Measurements from ENCODE around the gene GPC6.
"Not testable (repeated sequence)": the region's sequence is repeated elsewhere in the genome, so short reads cannot be mapped to it uniquely, and the experiment has no call there.

GPC6 gene

GRCh38 chr13:94186470-94186869 is 959.9 kb downstream of the GPC6 start:
- no peak for DNase-seq

GRCh38 chr13:94188201-94188854 is 961.7 kb downstream of the GPC6 start:
- no peak for DNase-seq

GRCh38 chr13:94192431-94192975 is 965.9 kb downstream of the GPC6 start:
- DNase-seq, result peak; percentile 34

DNA sequence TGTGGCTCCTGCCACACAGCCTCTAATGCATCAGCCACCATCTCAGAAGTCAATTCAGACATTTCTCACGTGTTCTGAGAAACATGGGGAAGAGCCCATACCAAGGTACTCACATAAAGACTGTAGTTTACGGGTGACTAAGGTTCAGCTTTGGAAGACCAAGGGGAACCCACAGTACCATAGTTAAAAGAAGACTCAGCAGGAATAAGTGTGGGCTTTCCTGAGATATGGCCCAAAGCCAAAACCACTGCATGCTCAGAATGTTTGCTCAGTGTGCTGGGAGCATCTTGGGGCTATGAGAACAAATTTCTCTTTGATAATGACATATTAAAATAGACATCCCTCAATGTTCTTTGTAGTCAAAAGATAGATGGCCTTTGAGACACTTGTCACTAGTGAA is 969.1 kb downstream of the GPC6 start:
- DNase-seq, result no peak

- DNase-seq, result no peak
These were observed 969.8 kb downstream of the GPC6 start for GRCh38 chr13:94196413-94196812.

- DNase-seq, result no peak
These were observed 972.1 kb downstream of the GPC6 start for GRCh38 chr13:94198681-94199080.

DNA sequence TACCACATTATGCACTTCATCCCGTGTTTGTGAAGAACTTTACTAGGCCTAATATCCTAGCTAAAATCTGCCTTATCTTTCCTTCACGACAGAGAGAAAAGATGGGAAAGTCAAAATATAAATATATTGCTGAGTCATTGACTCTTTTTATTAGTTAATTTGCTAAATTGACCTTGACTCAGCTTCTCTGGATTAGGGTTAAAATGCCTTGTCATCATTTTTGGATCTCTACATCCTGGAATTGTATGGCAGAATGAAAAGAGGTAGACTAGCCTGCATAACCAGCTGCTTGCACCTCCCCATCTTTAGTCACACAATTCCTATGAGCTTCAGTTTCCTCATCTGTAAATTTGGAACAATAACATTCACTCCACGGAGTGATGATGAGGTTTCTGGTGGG is 972.5 kb downstream of the GPC6 start:
- DNase-seq, result no peak

DNA sequence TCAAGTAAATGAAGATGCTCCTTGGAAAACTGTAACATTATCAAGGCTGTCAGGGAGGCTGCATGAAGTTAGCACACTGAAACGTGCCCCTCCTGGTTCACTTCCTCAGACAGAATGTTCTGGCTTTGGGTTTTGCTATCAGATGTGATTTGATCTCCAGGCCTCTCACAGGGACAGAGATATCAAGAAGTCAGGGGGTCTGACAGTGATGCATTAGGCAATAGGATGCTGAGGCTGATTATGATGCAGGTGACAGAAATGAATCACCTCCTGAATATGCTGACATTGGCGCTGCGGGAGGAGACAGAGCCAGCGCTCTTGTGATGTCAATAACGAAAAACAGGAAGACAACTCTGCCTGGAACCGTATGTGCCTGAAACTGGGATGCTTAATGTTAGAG is 974.4 kb downstream of the GPC6 start:
- DNase-seq, result no peak

GRCh38 chr13:94204163-94204562 is 977.6 kb downstream of the GPC6 start:
- DNase-seq, result no peak

- DNase-seq, result no peak
These were observed 978.3 kb downstream of the GPC6 start for GRCh38 chr13:94204946-94205345.

DNA sequence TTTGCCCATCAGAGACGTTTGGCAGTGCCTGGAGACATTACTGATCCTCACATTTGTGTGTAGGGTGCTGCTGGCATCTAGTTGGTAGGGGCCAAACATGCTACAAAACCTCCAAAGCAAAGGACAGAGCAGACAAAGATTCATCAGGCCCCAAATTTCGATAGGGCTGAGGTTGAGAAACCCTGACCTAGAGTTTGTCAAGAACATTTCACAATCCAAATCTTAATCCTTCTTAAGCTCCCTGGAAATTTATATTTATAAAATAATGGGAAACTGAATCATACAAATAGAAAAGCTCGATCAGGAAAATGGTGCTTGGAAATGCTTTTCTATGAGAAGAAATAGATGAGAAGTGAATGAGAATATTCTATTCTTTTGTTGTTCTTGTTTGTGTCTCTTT is 979.3 kb downstream of the GPC6 start:
- DNase-seq, result no peak

DNA sequence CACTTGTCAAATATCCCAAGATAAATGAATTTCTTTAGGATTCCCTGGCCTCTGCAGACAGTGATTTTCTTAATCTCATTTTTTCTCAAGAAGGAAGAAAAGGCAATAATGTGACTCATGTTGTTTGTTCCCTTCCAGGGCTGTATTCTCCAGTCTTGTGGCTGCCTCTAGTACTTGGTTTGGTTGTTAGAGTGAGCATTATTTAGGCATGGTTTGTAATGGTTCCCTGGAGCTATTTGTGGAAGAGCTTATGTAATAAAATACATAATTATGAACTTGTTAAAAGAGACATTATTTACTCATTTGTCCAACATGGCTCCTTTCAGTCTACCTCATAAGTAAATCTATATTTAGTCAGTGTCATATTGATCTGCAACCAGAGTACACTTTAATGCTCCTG is 982.5 kb downstream of the GPC6 start:
- DNase-seq, result no peak

DNA sequence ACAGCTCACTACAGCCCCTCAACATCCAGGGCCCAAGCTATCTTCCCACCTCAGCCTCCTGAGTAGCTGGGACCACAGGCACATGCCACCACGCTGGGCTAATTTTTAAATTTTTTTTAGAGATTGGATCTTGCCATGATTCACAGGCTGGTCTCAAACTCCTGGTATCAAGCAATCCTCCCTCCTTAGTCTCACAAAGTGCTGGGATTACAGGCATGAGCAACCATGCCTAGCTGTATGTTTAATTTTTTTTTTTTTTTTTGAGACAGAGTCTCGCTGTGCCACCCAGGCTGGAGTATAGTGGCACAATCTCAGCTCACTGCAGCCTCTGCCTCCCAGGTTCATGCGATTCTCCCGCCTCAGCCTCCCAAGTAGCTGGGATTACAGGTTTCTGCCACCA is 983.3 kb downstream of the GPC6 start:
- DNase-seq, result not testable (repeated sequence)

- peak; percentile 19 for DNase-seq
These were observed 984.2 kb downstream of the GPC6 start for GRCh38 chr13:94210816-94211215.

DNA sequence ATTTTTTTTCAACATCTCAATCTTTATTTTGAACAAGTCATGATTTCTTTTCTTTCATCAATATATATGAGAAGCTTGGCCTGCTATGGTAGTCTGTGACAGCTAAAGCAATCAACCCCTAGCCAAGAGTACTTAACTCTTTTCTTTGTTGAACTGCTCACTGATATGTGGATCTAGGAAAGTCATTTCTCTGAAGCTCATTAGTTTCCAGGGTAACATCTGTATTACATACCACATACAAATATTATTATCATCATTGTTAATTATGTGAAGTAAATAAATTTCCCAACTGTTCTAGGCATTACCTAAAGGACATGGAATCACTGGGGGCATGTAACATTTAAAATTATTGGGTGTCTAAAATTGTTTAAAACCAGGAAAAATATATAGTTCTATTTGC is 985.6 kb downstream of the GPC6 start:
- DNase-seq, result no peak

DNA sequence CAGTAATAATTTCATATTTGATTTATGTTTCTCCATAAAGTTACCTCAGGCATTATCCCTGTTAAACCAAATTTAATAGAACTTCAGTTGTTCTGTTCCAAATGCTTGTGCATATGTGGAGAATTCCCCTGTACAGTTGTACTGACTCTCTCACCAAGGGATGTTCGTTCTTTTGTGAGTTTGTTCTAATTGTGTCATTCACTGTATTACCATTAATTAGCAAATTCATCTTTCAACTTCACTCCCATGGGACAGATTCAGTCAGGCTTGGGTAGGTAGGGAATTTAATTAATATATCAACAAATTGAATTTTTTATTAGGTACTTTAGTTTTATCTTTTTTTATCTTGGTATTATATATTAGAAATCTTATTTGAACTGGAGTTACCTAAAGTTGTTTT is 987.5 kb downstream of the GPC6 start:
- DNase-seq, result no peak

DNA sequence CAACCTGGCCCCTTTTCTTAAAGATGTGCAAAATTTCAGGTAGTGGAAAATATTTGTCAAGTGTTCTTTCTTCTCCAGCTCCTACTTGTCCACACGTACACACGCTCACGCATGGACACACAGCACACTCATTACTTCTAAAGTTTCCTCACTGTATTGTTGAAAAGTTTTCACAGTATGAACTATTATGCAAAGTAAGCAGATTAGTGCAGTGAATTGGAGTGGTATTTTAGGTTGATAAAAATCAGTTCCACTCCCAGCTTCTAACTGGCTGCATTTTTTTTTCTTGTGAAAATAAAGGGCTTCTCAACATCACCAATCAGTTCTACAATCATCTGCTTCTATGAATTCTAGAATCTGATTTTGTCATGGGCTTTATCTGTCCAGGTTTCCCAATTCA is 988.4 kb downstream of the GPC6 start:
- DNase-seq, result no peak

GRCh38 chr13:94216476-94216875 is 989.9 kb downstream of the GPC6 start:
- DNase-seq, result no peak

GRCh38 chr13:94217370-94217769 is 990.8 kb downstream of the GPC6 start:
- DNase-seq, result no peak

GRCh38 chr13:94218537-94218936 is 991.9 kb downstream of the GPC6 start:
- DNase-seq, result no peak

DNA sequence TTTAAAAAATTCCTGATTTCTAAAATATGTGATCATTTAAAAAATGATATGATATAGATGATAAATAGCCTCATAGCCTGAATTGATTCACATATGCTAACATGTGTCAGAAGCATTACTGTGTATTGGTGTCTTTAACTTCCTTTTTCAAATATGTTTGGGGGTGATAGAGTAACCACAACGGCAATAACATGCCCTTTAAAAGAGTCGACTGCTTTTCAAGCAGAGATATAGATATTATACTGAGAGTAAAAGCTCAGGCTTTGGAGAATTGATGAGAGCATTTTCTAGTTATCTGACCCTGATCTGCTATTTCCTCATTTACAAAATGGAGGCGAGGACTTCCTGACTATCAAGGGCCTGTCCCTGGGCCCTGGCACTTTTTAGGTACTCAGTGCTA is 992.3 kb downstream of the GPC6 start:
- no peak for DNase-seq

GRCh38 chr13:94224670-94225069 is 998.1 kb downstream of the GPC6 start:
- no peak for DNase-seq

DNA sequence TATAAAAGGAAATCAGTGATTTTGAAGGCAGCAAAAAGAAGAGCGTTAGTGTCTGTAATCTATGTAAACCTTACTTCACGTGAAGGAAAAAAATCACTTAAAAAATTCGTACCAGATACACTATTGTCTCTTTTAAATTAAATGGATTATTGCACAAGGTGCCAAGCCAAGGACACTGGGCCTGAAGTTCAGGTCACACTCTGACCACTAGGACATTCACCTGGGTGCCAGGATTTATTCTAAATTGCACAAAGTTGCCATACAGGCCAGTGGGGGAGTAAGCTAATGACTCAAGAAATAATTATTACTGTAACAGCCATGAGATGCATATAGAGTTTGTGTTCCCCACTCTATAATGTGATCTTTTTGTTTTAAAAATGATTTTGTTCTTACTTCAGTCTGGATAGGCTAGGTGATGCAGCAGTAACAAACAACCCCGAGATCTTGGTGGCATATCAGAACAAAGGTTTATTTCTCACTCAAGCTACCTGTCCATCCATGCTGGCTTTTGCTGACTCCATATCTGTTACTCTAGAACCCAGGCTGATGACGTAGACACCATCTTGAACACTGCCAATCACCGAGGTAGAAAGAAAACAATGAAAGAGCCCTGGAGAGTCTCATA is 1000.8 kb downstream of the GPC6 start:
- DNase-seq, result no peak

DNA sequence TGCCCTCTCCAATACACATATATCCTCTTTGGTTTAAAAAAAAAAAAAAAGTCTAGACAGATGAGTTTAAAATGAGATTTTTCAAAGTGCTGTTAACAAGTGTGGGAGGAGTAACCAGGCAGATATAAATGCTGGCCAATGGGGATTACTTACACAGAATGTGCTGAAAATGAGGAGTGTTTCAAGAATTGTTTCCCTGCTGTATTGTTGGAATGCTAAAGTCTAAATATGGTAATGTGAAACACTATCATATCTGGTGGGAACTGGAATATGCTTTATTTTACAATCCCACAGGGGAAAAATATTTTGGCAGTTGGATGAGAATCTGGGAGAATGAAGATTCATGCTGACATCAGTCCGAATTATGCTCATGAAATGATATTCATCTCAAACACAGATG is 1002.2 kb downstream of the GPC6 start:
- DNase-seq, result no peak

Data from stimulated activated CD4-positive, alpha-beta T cell treated with anti-CD3 and anti-CD28 coated beads, Interleukin-15, amount 100 ng/mL, for 24 hours (primary cell).